ENCODE results near the gene ANKRD30A.
"Not testable (repeated sequence)": the region's sequence is repeated elsewhere in the genome, so short reads cannot be mapped to it uniquely, and the experiment has no call there.

ANKRD30A gene

GRCh38 chr10:37384923-37385322 lies 259.5 kb downstream of the ANKRD30A start:
- H3K4me3 ChIP-seq (ENCODE audit: low read depth, low read length) = no peak overlapping the region
- in situ Hi-C loops (cut with HindIII; ENCODE audit: low sequenced_read_pairs) = no loop called here
- TF ChIP-seq, protein P1, sequence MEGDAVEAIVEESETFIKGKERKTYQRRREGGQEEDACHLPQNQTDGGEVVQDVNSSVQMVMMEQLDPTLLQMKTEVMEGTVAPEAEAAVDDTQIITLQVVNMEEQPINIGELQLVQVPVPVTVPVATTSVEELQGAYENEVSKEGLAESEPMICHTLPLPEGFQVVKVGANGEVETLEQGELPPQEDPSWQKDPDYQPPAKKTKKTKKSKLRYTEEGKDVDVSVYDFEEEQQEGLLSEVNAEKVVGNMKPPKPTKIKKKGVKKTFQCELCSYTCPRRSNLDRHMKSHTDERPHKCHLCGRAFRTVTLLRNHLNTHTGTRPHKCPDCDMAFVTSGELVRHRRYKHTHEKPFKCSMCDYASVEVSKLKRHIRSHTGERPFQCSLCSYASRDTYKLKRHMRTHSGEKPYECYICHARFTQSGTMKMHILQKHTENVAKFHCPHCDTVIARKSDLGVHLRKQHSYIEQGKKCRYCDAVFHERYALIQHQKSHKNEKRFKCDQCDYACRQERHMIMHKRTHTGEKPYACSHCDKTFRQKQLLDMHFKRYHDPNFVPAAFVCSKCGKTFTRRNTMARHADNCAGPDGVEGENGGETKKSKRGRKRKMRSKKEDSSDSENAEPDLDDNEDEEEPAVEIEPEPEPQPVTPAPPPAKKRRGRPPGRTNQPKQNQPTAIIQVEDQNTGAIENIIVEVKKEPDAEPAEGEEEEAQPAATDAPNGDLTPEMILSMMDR (IDR thresholded peaks at IDR 0.05; ENCODE audit: low read depth, low read length, missing control alignments) = no peak
- no peak for DNase-seq (ENCODE audit: low read depth)

DNA sequence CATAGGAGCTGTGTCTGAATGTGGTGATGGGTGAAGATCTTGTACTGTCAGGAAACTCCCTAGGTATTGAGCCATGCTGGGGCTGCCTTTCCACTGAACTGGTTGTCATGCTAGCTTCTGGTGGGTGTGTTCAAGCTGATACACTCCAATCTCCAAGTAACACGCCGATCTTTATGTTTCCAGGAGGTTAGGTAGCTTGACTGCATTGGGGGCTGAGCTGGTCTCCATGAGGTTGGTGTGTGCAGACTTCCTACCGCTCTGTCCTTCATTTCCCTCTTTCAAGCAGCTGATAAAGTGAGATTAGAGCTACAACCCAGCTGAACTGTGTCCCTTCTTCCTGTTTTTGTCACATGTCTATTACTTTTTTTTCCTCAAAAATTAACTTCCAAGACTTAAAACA lies 265.5 kb downstream of the ANKRD30A start:
- in situ Hi-C loops (cut with HindIII; ENCODE audit: low sequenced_read_pairs) = no loop called here
- TF ChIP-seq, protein P1 (IDR thresholded peaks at IDR 0.05; ENCODE audit: low read depth, low read length, missing control alignments) = no peak
- no peak overlapping the region for H3K4me3 ChIP-seq (ENCODE audit: low read depth, low read length)
- no peak for DNase-seq (ENCODE audit: low read depth)

GRCh38 chr10:37400774-37401173 lies 275.4 kb downstream of the ANKRD30A start:
- in situ Hi-C loops (cut with HindIII; ENCODE audit: low sequenced_read_pairs); H3K4me3 ChIP-seq (ENCODE audit: low read depth, low read length); DNase-seq (ENCODE audit: low read depth): not testable (repeated sequence)

- in situ Hi-C loops (cut with HindIII; ENCODE audit: low sequenced_read_pairs) = no loop called here
- H3K4me3 ChIP-seq (ENCODE audit: low read depth, low read length) = no peak overlapping the region
Measured at GRCh38 chr10:37401225-37401624, 275.8 kb downstream of the ANKRD30A start.

GRCh38 chr10:37403776-37404175 lies 278.4 kb downstream of the ANKRD30A start:
- no peak overlapping the region for H3K4me3 ChIP-seq (ENCODE audit: low read depth, low read length)
- in situ Hi-C loops (cut with HindIII; ENCODE audit: low sequenced_read_pairs) = no loop called here
- no peak for DNase-seq (ENCODE audit: low read depth)
- TF ChIP-seq, protein P1 (IDR thresholded peaks at IDR 0.05; ENCODE audit: low read depth, low read length, missing control alignments) = no peak

More at GRCh38 chr10:37401225-37401624, 275.8 kb downstream of the ANKRD30A start:
- no peak for DNase-seq (ENCODE audit: low read depth)
- TF ChIP-seq, protein P1 (IDR thresholded peaks at IDR 0.05; ENCODE audit: low read depth, low read length, missing control alignments) = no peak
